Breast epithelium (tissue), 4 donors: Measurements from ENCODE around the gene ADH4. TPM values are rescaled to one million over a fixed set of nuclear protein-coding genes. Genes with fewer than 3 reads are reported as not detected.

Experiments used
- DNase-seq, 2 donors: peaks; one replicate each; pipeline ENCODE4 v3.0.0-alpha.2; 2019; ENCODE audit warnings: low spot score in 2 of 2
- H3K27ac ChIP-seq, 2 donors: fragments of 200-600 bp; sonication (generic) in 1 of 2; one replicate each; pipeline ENCODE4 v1.5.1; 2016 to 2019; ENCODE audit warnings: mild to moderate bottlenecking in 1 of 2
- H3K27me3 ChIP-seq, 2 donors: fragments of 200-600 bp; sonication (generic) in 1 of 2; one replicate each; pipeline versions ENCODE4 v1.5.1 to v1.6.0; 2017 to 2019; ENCODE audit warnings: control low read depth in 1 of 2, mild to moderate bottlenecking in 1 of 2
- H3K36me3 ChIP-seq: fragments of 200-600 bp; one replicate; pipeline ENCODE4 v1.5.1; 2019
- H3K4me1 ChIP-seq, 2 donors: fragments of 200-600 bp; sonication (generic); one replicate each; pipeline ENCODE4 v1.5.1; 2016 to 2019; ENCODE audit warnings: control low read depth in 1 of 2
- H3K4me3 ChIP-seq, 3 donors: fragments of 200-600 bp; sonication (generic); 1 replicate in 2 of 3; 2 replicates in 1 of 3; pipeline ENCODE4 v1.5.1; 2016 to 2019; ENCODE audit warnings: mild to moderate bottlenecking in 3 of 3, moderate library complexity in 2 of 3
- H3K9me3 ChIP-seq, 2 donors: fragments of 200-600 bp; sonication (generic) in 1 of 2; one replicate each; pipeline ENCODE4 v1.5.1; 2016 to 2019; ENCODE audit warnings: control low read depth in 1 of 2
- CTCF ChIP-seq, 3 donors: fragments of 450-650 bp; IDR thresholded peaks; one replicate each; pipeline ENCODE4 v1.5.1; 2016 to 2017; ENCODE audit warnings: antibody characterized with exemption in 3 of 3, mild to moderate bottlenecking in 3 of 3, moderate library complexity in 3 of 3
- POLR2A ChIP-seq: fragments of 450-650 bp; IDR thresholded peaks from one replicate; pipeline ENCODE4 v1.6.1; 2016; ENCODE audit warnings: antibody characterized with exemption, mild to moderate bottlenecking, moderate library complexity
- POLR2AphosphoS5 ChIP-seq, 3 donors: sonication (generic); formaldehyde crosslinking; IDR thresholded peaks; one replicate each; pipeline ENCODE4 v1.6.1; 2017; ENCODE audit warnings: antibody characterized with exemption in 3 of 3
- intact Hi-C: fragments of 100-400 bp; cut with DNase I; formaldehyde crosslinking; loops from one replicate; pipeline ENCODE4 v1.15.1; 2023; ENCODE audit warnings: low total_unique reads
- total RNA-seq, 3 donors: library from RNA; depleted of rRNA; stranded (reverse); fragments of >200 nt; gene quantifications; one replicate each; pipeline ENCODE4 v1.1.0, GENCODE V29; 2016

ADH4 gene
- total RNA-seq, 3 donors from 2014 or later = 0.48 to 27.5 (median 7.9) TPM

DNA sequence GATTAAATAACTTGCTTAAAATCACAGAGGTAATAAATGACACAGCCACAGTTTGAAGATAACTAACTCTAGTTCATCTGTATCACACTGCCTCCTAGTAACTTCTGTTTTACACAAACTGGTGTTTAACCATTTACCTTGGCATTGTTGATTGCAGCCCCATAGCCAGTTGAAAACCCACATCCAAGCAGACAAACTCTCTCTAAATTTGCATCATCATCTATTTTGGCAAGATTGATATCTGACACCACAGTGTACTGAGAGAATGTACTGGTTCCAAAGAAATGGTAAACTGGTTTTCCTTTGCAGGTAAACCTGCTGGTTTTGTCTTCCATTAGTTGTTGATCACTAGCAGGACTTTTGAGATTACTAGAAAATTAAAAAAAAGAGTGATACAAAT lies 7.8 kb downstream of the ADH4 start:
- no peaks in the 10 kb centered on the region for H3K4me1 ChIP-seq
- H3K9me3 ChIP-seq = no peaks in the 10 kb centered on the region
- no peak for DNase-seq
- no peaks in the 10 kb centered on the region for H3K36me3 ChIP-seq
- no peaks in the 10 kb centered on the region for H3K27me3 ChIP-seq
- TF ChIP-seq POLR2A (no peak), POLR2AphosphoS5 (IDR thresholded peaks at IDR 0.05) (no peak), CTCF (IDR thresholded peaks at IDR 0.05) (no peak)
- intact Hi-C loops = no loop called here
- no peak overlapping the region for H3K4me3 ChIP-seq
- H3K27ac ChIP-seq = no peak overlapping the region

DNA sequence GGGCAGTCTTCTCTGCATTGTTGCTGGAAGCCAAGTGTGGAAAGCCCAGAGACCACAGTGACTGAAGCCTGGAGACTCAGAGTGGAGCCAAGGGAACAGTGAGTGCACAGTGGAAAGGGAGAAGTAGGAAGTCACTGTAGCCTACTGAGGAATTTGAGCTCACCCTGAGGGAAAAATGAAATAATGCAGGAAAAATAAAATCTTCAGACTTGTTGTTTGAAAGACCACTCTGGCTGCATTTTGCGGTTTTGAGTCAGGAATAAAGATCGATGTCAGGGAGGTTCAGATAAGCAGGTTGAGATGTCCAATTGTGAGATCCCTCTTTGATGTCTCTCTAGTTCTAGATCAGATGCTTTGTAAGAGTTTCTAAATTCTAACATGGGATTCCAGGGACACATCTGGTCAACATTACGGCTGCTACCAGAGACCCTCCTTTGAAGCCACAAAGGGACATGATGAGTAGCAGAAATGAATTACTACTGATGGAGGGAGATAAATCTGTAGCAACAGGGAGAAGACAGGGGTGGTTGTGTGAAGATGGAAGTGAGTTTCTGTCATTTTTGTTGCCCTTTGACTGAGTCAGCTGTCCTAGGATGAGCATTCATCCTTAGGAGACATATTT lies 8.4 kb downstream of the ADH4 start:
- DNase-seq = no peak
- Histone ChIP-seq H3K27me3 (no peaks in the 10 kb centered on the region), H3K27ac (no peak overlapping the region), H3K4me3 (no peak overlapping the region), H3K9me3 (no peaks in the 10 kb centered on the region), H3K4me1 (no peaks in the 10 kb centered on the region), H3K36me3 (no peaks in the 10 kb centered on the region)
- intact Hi-C loops = loop anchor here (1.0 kb wide), 1 partner anchor 26 kb away; no protein-coding TSS in a partner anchor
- TF ChIP-seq POLR2AphosphoS5 (IDR thresholded peaks at IDR 0.05) (no peak), POLR2A (no peak), CTCF (IDR thresholded peaks at IDR 0.05) (no peak)

GRCh38 chr4:99134586-99134985 lies 9.5 kb downstream of the ADH4 start:
- Histone ChIP-seq H3K27me3 (no peaks in the 10 kb centered on the region), H3K9me3 (no peaks in the 10 kb centered on the region), H3K4me3 (no peak overlapping the region), H3K4me1 (no peaks in the 10 kb centered on the region), H3K27ac (no peak overlapping the region), H3K36me3 (no peaks in the 10 kb centered on the region)
- TF ChIP-seq POLR2A (no peak), POLR2AphosphoS5 (IDR thresholded peaks at IDR 0.05) (no peak), CTCF (IDR thresholded peaks at IDR 0.05) (no peak)
- intact Hi-C loops = no loop called here
- DNase-seq = no peak

DNA sequence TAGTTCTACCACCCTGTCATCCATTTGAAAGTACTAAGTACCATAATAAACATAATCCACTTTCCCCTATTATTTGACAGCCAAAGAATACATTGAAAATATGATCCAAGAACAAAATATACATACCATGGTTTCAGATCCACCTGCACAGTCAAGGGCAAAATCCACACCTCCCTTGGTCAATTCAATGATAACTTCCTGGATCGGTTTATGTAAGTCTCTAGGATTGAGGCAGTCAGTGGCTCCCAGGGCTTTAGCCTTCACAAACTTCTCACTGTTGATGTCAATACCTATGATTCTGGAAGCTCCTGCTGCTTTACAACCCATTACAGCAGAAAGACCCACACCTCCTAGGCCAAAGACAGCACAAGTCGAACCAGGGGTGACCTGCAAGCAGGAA lies 12.7 kb downstream of the ADH4 start:
- no peak for TF ChIP-seq CTCF (IDR thresholded peaks at IDR 0.05)
- TF ChIP-seq POLR2A = no peak
- H3K36me3 ChIP-seq = no peaks in the 10 kb centered on the region
- intact Hi-C loops = no loop called here

GRCh38 chr4:99126376-99126775 lies 17.7 kb downstream of the ADH4 start:
- DNase-seq = no peak
- Histone ChIP-seq H3K9me3 (no peaks in the 10 kb centered on the region), H3K27me3 (no peaks in the 10 kb centered on the region), H3K4me1 (no peaks in the 10 kb centered on the region), H3K27ac (no peak overlapping the region), H3K36me3 (no peaks in the 10 kb centered on the region), H3K4me3 (no peak overlapping the region)
- intact Hi-C loops = no loop called here
- TF ChIP-seq POLR2A (no peak), CTCF (IDR thresholded peaks at IDR 0.05) (no peak), POLR2AphosphoS5 (IDR thresholded peaks at IDR 0.05) (no peak)

More for the DNA sequence above, 12.7 kb downstream of the ADH4 start:
- DNase-seq = no peak
- Histone ChIP-seq H3K9me3 (no peaks in the 10 kb centered on the region), H3K4me3 (no peak overlapping the region), H3K27me3 (no peaks in the 10 kb centered on the region), H3K4me1 (no peaks in the 10 kb centered on the region), H3K27ac (no peak overlapping the region)
